SW 1271 (cell line): ENCODE measurements around the gene RAP1GAP.
A peak's percentile ranks its signal among the peaks of the same experiment; 100 is the strongest.

Experiments used
- DNase-seq, 2 experiments: peaks; one replicate each; lab custom pipeline; 2025; lab: John Stamatoyannopoulos, UW

Gene RAP1GAP

GRCh38 chr1:21590126-21590880 is 78.9 kb downstream of the RAP1GAP start:
- no peak for DNase-seq

- no peak for DNase-seq
Observed at GRCh38 chr1:21589618-21590017, 79.5 kb downstream of the RAP1GAP start.

GRCh38 chr1:21587602-21587953 is 81.6 kb downstream of the RAP1GAP start:
- no peak for DNase-seq

GRCh38 chr1:21586846-21587601 is 82.1 kb downstream of the RAP1GAP start:
- DNase-seq, result peak in 1 of 2 experiments; percentile 60

- no peak for DNase-seq
Observed at GRCh38 chr1:21586222-21586621, 82.9 kb downstream of the RAP1GAP start.

- no peak for DNase-seq
Observed at GRCh38 chr1:21585037-21585436, 84.1 kb downstream of the RAP1GAP start.

- DNase-seq, result no peak
Observed at GRCh38 chr1:21584096-21584495, 85.1 kb downstream of the RAP1GAP start.

- no peak for DNase-seq
Observed at GRCh38 chr1:21579791-21580190, 89.4 kb downstream of the RAP1GAP start.

- no peak for DNase-seq
Observed at GRCh38 chr1:21577933-21578332, 91.2 kb downstream of the RAP1GAP start.

- DNase-seq, result no peak
Observed at GRCh38 chr1:21577324-21577723, 91.8 kb downstream of the RAP1GAP start.

- no peak for DNase-seq
Observed at GRCh38 chr1:21576798-21577187, 92.4 kb downstream of the RAP1GAP start.

GRCh38 chr1:21576031-21576797 is 92.9 kb downstream of the RAP1GAP start:
- DNase-seq, result no peak

- no peak for DNase-seq
Observed at GRCh38 chr1:21575351-21575942, 93.7 kb downstream of the RAP1GAP start.

- no peak for DNase-seq
Observed at GRCh38 chr1:21574466-21575151, 94.5 kb downstream of the RAP1GAP start.

- peak in 1 of 2 experiments; percentile 48 for DNase-seq
Observed at GRCh38 chr1:21573971-21574465, 95.1 kb downstream of the RAP1GAP start.

GRCh38 chr1:21573475-21573874 is 95.7 kb downstream of the RAP1GAP start:
- no peak for DNase-seq

GRCh38 chr1:21572735-21573277 is 96.4 kb downstream of the RAP1GAP start:
- no peak for DNase-seq

GRCh38 chr1:21572221-21572620 is 96.9 kb downstream of the RAP1GAP start:
- DNase-seq, result no peak

GRCh38 chr1:21570885-21571284 is 98.3 kb downstream of the RAP1GAP start:
- DNase-seq, result no peak

GRCh38 chr1:21570528-21570875 is 98.7 kb downstream of the RAP1GAP start:
- no peak for DNase-seq

- DNase-seq, result no peak
Observed at GRCh38 chr1:21569820-21570527, 99.2 kb downstream of the RAP1GAP start.
